ENCODE results near the gene PTK7. TPM values are rescaled to one million over a fixed set of nuclear protein-coding genes. Genes with fewer than 3 reads are reported as not detected.

The PTK7 gene
- total and polyA plus RNA-seq, 2 of the 8 experiments (the other 6 are each of a cell fraction or from before 2014, with no cell fraction given), result 110 to 138 TPM

DNA sequence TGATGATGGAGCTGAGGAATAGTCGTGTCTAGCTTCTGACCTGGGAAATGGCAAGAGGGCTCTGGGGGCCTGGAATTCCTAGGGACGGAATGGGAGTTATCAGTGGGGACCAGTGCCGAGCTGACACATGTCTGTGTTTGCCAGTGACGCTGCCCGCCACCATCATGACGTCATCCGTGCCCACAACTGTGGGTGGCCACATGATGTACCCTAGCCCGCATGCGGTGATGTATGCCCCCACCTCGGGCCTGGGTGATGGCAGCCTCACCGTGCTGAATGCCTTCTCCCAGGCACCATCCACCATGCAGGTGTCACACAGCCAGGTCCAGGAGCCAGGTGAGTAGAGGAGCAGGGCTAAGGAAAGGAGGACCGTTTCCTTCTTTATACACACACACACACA, 102.0 kb downstream of the PTK7 start:
- CTCF ChIA-PET (ENCODE audit: partially characterized antibody), result no interaction called here
- no peak for FAIRE-seq
- no peak overlapping the region for H3K56ac ChIP-seq (replicated peaks; ENCODE audit: insufficient read length, low read depth, low read length)
- H3K18ac ChIP-seq (ENCODE audit: extremely low read depth, low read length), result no peak overlapping the region
- H3K9ac ChIP-seq (replicated peaks in 1 of 4; ENCODE audit: extremely low read depth in 1 of 4, low read depth in 3 of 4, low read length in 3 of 4), result no peak overlapping the region
- no peak overlapping the region for H4K5ac ChIP-seq (ENCODE audit: insufficient read length, low read depth, low read length)
- no peak overlapping the region for H2BK20ac ChIP-seq (ENCODE audit: low read length)
- H4K91ac ChIP-seq (replicated peaks; ENCODE audit: insufficient read length, low read length), result no peak overlapping the region
- no peaks in the 10 kb centered on the region for H3K9me3 ChIP-seq (ENCODE audit: insufficient read depth in 2 of 2, low read depth in 1 of 2, low read length in 1 of 2)
- POLR2A ChIA-PET (ENCODE audit: partially characterized antibody), result interaction anchor here (0.6 to 1.0 kb wide), 2 partner anchors 80 to 85 kb away, joined by 3 read pairs; no protein-coding TSS in a partner anchor
- DNase-seq (ENCODE audit: low read depth in 1 of 2, low spot score in 2 of 2), result no peak
- H3K79me2 ChIP-seq (ENCODE audit: control insufficient read depth in 1 of 2, insufficient read depth in 2 of 2, low read length in 2 of 2), result peaks cover 0 to 13% of the 10 kb centered on the region in 2 experiments; a peak in 2 of 4 replicates
- TF ChIP-seq POLR2A (IDR thresholded peaks at IDR 0.05; ENCODE audit: control extremely low read depth in 1 of 2, low read depth in 2 of 2, low read length in 2 of 2) (peak in 1 of 2 experiments; percentile 61; a peak in 1 of 3 replicates), POLR2AphosphoS5 (IDR thresholded peaks at IDR 0.05; ENCODE audit: low read depth, low read length) (peak; percentile 73; the same call in 1 of the 2 replicates), YY1 (IDR thresholded peaks at IDR 0.05; ENCODE audit: low read depth, low read length) (no peak), RXRA (IDR thresholded peaks at IDR 0.05; ENCODE audit: insufficient read depth, low read depth, low read length) (no peak), CTBP2 (IDR thresholded peaks at IDR 0.05; ENCODE audit: borderline replicate concordance, insufficient read depth, insufficient read length, low read length) (no peak)
- no peak overlapping the region for H3K14ac ChIP-seq (ENCODE audit: insufficient read length)
- H3K4me1 ChIP-seq (replicated peaks in 1 of 4; ENCODE audit: control insufficient read depth in 3 of 4, insufficient read depth in 4 of 4, low read length in 3 of 4), result peaks cover 6 to 12% (median 10%) of the 10 kb centered on the region in 4 experiments
- H2AK5ac ChIP-seq (ENCODE audit: low read depth, low read length), result no peak overlapping the region
- no peak overlapping the region for H3K27ac ChIP-seq (ENCODE audit: low read depth, low read length)
- H3K4me2 ChIP-seq (ENCODE audit: insufficient read depth in 1 of 2, low read depth in 2 of 2, low read length in 2 of 2), result no peak overlapping the region
- H3K27me3 ChIP-seq (replicated peaks in 1 of 4; ENCODE audit: control insufficient read depth in 3 of 4, extremely low read depth in 1 of 4, insufficient read depth in 3 of 4, low read length in 3 of 4), result peaks cover 0 to under 1% (median under 1%) of the 10 kb centered on the region in 4 experiments; a peak in 1 of 7 replicates
- no peak overlapping the region for H2BK5ac ChIP-seq (ENCODE audit: low read depth, low read length)
- H3K36me3 ChIP-seq (ENCODE audit: control insufficient read depth in 2 of 4, insufficient read depth in 4 of 4, low read length in 3 of 4), result peaks cover 20 to 36% (median 34%) of the 10 kb centered on the region in 4 experiments
- H3K23ac ChIP-seq (ENCODE audit: insufficient read length), result no peak overlapping the region
- H3K4ac ChIP-seq (replicated peaks; ENCODE audit: insufficient read length, low read depth, low read length), result no peak overlapping the region
- peaks cover 9% of the 10 kb centered on the region for H3K23me2 ChIP-seq (ENCODE audit: low read depth, low read length)
- H2AFZ ChIP-seq (ENCODE audit: low read length), result no peak overlapping the region
- H3K4me3 ChIP-seq (ENCODE audit: extremely low read depth in 1 of 4, insufficient read depth in 2 of 4, low read depth in 3 of 4, low read length in 4 of 4), result no peak overlapping the region
- H4K8ac ChIP-seq (ENCODE audit: extremely low read depth, insufficient read depth, low read length), result 0 out of 2 replicates have a peak overlapping the region, but pooled peaks have one; percentile 26
- peaks cover 3% of the 10 kb centered on the region; the same call in 1 of the 2 replicates for H3K79me1 ChIP-seq (ENCODE audit: low read depth, low read length)
- no peak overlapping the region for H2BK12ac ChIP-seq (ENCODE audit: low read depth, low read length)
- H4K20me1 ChIP-seq (replicated peaks in 1 of 2; ENCODE audit: control insufficient read depth in 1 of 2, insufficient read depth in 2 of 2, low read length in 2 of 2), result peaks cover 10 to 27% of the 10 kb centered on the region in 2 experiments
- no peak overlapping the region for H2BK15ac ChIP-seq (ENCODE audit: low read length)
- WGBS, 2 experiments (ENCODE audit: extremely low coverage in 1 of 2, insufficient coverage in 1 of 2, insufficient read length in 1 of 2, insufficient replicate concordance in 2 of 2, low coverage in 1 of 2, low lambda C conversion rate in 2 of 2, missing lambda C conversion rate in 1 of 2), result 91% methylated on average over 12 of the region's 12 CpGs; no CpG with 5 or more reads in 1 of the 2 experiments
- no peak overlapping the region for H2BK120ac ChIP-seq (replicated peaks; ENCODE audit: low read depth, low read length)
